Testis (tissue), 2 donors: ENCODE data around the gene UHMK1.

Source experiments
- CTCF ChIP-seq, 3 experiments: fragments of 450-650 bp in 2 of 3; fragments of 200-600 bp in 1 of 3; sonication (generic) in 1 of 3; IDR thresholded peaks; one replicate each; pipeline ENCODE4 v1.5.1; 2016 to 2019; ENCODE audit warnings: antibody characterized with exemption in 3 of 3, mild to moderate bottlenecking in 2 of 3, moderate library complexity in 1 of 3
- POLR2A ChIP-seq: fragments of 450-650 bp; IDR thresholded peaks from one replicate; pipeline ENCODE4 v1.6.1; 2017; ENCODE audit warnings: antibody characterized with exemption, mild to moderate bottlenecking, moderate library complexity

DNA sequence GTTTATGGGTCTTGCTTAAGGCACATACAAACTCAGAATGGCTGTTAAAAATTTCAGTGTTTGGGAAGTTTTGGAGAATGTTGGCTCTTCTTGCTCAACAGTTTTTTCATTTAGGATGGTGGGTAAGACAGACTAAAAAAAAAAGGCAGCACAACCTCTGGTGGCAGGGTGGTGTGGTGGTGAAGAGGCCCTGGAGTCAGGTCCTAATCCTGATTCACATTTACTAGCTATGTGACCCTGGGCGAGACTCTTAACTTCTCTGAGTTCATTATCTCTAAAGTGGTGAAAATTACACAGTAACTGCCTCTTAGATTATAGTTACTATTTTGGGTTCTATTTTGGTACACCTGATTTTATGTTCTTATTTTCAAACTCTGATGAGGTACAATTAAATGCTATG lies 75.5 kb downstream of the UHMK1 start:
- no peak for TF ChIP-seq CTCF (IDR thresholded peaks at IDR 0.05)
- TF ChIP-seq POLR2A = no peak
